ENCODE measurements around the gene LCT.

DNA sequence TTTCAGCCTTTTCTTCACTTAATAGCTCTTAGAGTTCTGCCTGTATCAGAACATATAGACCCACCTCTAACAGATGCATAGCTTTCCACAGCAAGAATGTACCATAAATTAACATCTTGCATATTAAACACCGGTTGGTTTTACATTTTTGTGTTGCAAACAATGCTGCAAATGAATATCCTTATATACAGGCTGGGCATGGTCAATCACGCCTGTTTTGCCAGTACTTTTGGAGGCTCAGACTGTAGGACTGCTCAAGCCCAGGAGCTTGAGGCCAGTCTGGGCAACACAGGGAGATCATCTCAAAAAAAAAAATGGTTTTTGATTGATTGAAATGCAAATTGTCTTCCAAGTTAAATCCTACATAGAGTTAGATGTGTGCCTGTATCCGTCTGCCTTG, 1.5 kb upstream of the LCT start:
- TF ChIP-seq, protein P1, sequence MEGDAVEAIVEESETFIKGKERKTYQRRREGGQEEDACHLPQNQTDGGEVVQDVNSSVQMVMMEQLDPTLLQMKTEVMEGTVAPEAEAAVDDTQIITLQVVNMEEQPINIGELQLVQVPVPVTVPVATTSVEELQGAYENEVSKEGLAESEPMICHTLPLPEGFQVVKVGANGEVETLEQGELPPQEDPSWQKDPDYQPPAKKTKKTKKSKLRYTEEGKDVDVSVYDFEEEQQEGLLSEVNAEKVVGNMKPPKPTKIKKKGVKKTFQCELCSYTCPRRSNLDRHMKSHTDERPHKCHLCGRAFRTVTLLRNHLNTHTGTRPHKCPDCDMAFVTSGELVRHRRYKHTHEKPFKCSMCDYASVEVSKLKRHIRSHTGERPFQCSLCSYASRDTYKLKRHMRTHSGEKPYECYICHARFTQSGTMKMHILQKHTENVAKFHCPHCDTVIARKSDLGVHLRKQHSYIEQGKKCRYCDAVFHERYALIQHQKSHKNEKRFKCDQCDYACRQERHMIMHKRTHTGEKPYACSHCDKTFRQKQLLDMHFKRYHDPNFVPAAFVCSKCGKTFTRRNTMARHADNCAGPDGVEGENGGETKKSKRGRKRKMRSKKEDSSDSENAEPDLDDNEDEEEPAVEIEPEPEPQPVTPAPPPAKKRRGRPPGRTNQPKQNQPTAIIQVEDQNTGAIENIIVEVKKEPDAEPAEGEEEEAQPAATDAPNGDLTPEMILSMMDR (conservative IDR thresholded peaks at IDR 0.05; ENCODE audit: low read depth, low read length), result no peak
- TF ChIP-seq RFX5 (IDR thresholded peaks at IDR 0.05; ENCODE audit: low read depth, low read length), result no peak
- TF ChIP-seq BHLHE40 (IDR thresholded peaks at IDR 0.05; ENCODE audit: low read depth, low read length), result no peak
- no peak for TF ChIP-seq CHD1 (IDR thresholded peaks at IDR 0.05; ENCODE audit: low read depth, low read length)
- TF ChIP-seq RCOR1 (IDR thresholded peaks at IDR 0.05; ENCODE audit: insufficient replicate concordance, low read length), result no peak
- TF ChIP-seq MAZ (IDR thresholded peaks at IDR 0.05; ENCODE audit: borderline replicate concordance, low read depth, low read length), result no peak

Measured in IMR-90 (cell line).